ENCODE measurements around the gene ATG16L1. TPM values are rescaled to one million over a fixed set of nuclear protein-coding genes. Genes with fewer than 3 reads are reported as not detected.

The ATG16L1 gene
- total and polyA plus RNA-seq, 9 donors: 9.5 to 32.3 (median 20.0) TPM

DNA sequence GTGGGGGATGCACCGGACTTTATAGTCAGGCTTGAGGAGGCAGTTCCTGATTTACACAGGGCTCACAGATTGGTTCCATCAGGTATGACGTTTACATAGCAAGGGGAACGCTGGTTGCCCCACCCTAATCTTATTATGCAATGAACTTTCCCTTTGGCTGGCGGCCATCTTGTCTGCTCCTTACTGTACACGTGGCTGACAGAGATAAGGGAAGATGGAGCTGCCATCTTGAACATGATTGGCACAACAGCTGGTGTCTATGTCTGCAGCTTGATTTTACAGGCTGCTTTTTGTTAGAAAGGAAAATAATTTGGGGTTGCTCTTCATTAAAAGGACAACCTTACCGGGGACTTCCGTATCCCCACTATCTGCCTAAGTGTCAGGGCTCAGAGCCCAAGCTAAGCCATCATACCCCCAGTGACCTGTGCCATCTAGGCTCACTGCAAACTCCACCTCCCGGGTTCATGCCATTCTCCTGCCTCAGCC is 33.5 kb upstream of the ATG16L1 start:
- 61 to 67% (median 64%) methylated on average over 8 of the region's 8 CpGs for WGBS, 3 donors
- intact Hi-C loops (cut with DNase I): no loop called here
- DNase-seq: no peak
- no peak overlapping the region for H3K4me3 ChIP-seq
- no peaks in the 10 kb centered on the region for H3K9me3 ChIP-seq
- TF ChIP-seq EP300 (IDR thresholded peaks at IDR 0.05) (no peak), POLR2A (IDR thresholded peaks at IDR 0.05) (no peak)
- TF ChIP-seq, protein P1, sequence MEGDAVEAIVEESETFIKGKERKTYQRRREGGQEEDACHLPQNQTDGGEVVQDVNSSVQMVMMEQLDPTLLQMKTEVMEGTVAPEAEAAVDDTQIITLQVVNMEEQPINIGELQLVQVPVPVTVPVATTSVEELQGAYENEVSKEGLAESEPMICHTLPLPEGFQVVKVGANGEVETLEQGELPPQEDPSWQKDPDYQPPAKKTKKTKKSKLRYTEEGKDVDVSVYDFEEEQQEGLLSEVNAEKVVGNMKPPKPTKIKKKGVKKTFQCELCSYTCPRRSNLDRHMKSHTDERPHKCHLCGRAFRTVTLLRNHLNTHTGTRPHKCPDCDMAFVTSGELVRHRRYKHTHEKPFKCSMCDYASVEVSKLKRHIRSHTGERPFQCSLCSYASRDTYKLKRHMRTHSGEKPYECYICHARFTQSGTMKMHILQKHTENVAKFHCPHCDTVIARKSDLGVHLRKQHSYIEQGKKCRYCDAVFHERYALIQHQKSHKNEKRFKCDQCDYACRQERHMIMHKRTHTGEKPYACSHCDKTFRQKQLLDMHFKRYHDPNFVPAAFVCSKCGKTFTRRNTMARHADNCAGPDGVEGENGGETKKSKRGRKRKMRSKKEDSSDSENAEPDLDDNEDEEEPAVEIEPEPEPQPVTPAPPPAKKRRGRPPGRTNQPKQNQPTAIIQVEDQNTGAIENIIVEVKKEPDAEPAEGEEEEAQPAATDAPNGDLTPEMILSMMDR (IDR thresholded peaks at IDR 0.05): no peak
- no peaks in the 10 kb centered on the region for H3K27me3 ChIP-seq
- no peak overlapping the region for H3K27ac ChIP-seq
- no peaks in the 10 kb centered on the region for H3K4me1 ChIP-seq (ENCODE audit: insufficient read depth)
- no peaks in the 10 kb centered on the region for H3K36me3 ChIP-seq

DNA sequence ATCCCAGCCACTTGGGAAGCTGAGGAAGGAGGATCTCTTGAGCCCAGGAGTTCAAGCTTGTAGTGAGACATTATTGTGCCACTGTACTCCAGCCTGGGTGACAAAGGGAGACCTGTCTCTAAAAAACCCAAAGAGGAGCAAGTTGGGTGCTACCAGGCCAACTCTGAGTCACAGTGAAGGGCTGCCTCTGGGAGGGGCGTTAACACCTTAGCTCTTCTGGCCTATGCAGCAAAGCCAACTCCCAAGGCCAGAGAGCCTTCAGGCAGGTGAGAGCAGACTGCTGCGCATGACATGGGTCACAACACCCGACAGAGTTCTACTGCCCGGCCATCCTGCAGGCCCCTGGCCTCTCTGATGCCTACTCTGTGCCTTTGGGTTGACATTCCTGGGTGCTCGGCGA is 32.6 kb upstream of the ATG16L1 start:
- intact Hi-C loops (cut with DNase I): no loop called here
- H3K36me3 ChIP-seq: no peaks in the 10 kb centered on the region

DNA sequence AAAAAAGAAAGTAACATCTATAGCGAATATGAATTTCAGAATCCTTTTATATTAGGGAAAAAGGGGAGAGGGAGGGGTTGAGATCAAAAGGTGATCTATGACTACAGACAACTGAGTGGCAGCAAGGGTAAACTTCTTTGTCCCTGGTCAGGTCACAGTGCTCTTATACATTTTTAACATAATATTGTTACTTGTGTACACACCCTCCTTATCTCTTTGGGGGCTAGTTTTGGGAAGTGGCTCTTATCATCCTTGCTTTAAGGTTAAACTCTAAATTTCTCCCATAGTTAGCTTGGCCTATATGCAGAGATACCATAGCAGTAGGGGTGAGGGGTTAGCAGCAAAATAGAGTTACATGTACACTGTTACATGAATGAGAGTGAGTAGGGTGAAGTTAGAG is 31.6 kb upstream of the ATG16L1 start:
- Histone ChIP-seq H3K4me3 (no peak overlapping the region), H3K27me3 (no peaks in the 10 kb centered on the region), H3K27ac (no peak overlapping the region), H3K4me1 (ENCODE audit: insufficient read depth) (no peaks in the 10 kb centered on the region), H3K9me3 (no peaks in the 10 kb centered on the region), H3K36me3 (no peaks in the 10 kb centered on the region)
- 95 to 100% (median 97%) methylated on average over 1 of the region's 1 CpG for WGBS, 3 donors
- intact Hi-C loops (cut with DNase I): no loop called here
- DNase-seq: no peak
- TF ChIP-seq, protein P1 (IDR thresholded peaks at IDR 0.05): no peak
- TF ChIP-seq POLR2A (IDR thresholded peaks at IDR 0.05) (no peak), EP300 (IDR thresholded peaks at IDR 0.05) (no peak)

More for the DNA sequence above, 32.6 kb upstream of the ATG16L1 start:
- Histone ChIP-seq H3K4me3 (no peak overlapping the region), H3K4me1 (ENCODE audit: insufficient read depth) (no peaks in the 10 kb centered on the region), H3K27me3 (no peaks in the 10 kb centered on the region), H3K9me3 (no peaks in the 10 kb centered on the region), H3K27ac (no peak overlapping the region)
- TF ChIP-seq POLR2A (IDR thresholded peaks at IDR 0.05) (no peak), EP300 (IDR thresholded peaks at IDR 0.05) (no peak)
- TF ChIP-seq, protein P1 (IDR thresholded peaks at IDR 0.05): no peak
- WGBS, 3 donors: 94 to 95% (median 95%) methylated on average over 6 of the region's 6 CpGs
- no peak for DNase-seq

DNA sequence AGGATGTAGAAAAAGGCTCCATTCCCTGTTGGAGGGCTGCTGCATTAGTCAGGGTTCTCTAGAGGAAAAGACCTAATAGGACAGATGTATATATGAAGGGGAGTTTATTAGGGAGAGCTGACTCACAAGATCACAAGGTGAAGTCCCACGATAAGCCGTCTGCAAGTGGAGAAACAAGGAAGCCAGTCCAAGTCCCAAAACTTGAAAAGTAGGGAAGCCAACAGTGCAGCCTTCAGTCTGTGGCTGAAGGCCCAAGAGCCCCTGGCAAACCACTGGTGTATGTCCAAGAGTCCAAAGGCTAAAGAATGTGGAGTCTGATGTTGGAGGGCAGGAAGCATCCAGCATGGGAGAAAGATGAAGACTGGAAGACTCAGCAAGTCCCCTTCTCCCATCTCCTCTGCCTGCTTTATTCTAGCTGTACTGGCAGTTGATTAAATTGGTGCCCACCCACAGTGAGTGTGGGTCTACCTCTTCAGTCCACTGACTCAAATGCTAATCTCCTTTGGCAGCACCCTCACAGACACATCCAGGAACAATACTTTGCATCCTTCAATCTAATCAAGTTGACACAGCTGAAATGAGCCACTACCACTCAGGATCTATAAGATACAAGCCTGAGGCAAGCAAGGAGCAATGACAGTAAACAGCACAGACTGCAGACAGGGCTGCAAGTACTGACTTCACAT is 30.0 kb upstream of the ATG16L1 start:
- WGBS, 3 donors: 7 to 16% (median 14%) methylated on average over 2 of the region's 2 CpGs
- Histone ChIP-seq H3K9me3 (no peaks in the 10 kb centered on the region), H3K27ac (no peak overlapping the region), H3K36me3 (no peaks in the 10 kb centered on the region), H3K4me3 (no peak overlapping the region), H3K27me3 (no peaks in the 10 kb centered on the region), H3K4me1 (ENCODE audit: insufficient read depth) (no peaks in the 10 kb centered on the region)
- no peak for TF ChIP-seq EP300 (IDR thresholded peaks at IDR 0.05)
- TF ChIP-seq POLR2A (IDR thresholded peaks at IDR 0.05): no peak
- TF ChIP-seq, protein P1 (IDR thresholded peaks at IDR 0.05): no peak
- DNase-seq: no peak
- intact Hi-C loops (cut with DNase I): no loop called here

All from ovary (tissue), 9 donors.